GM12891 (cell line): ENCODE results near the gene SPX.

Source experiments
- POLR2A ChIP-seq: IDR thresholded peaks from 2 replicates; pipeline ENCODE4 v1.6.1; 2011; ENCODE audit warnings: low read depth, low read length, control low read depth
- SPI1 ChIP-seq: IDR thresholded peaks from 2 replicates; pipeline ENCODE4 v1.6.1; 2011; ENCODE audit warnings: low read depth, low read length, control low read depth

GRCh38 chr12:21542403-21542802 lies 16.3 kb downstream of the SPX start:
- no peak for TF ChIP-seq POLR2A
- TF ChIP-seq SPI1, result no peak
